GM19324 (cell line): ENCODE results near the gene JCAD.

ENCODE experiments used
- ATAC-seq: cut with Tn5 transposase; IDR thresholded peaks from one replicate; pipeline ENCODE4 v1.9.1; 2021; ENCODE audit warnings: mild to moderate bottlenecking, moderate library complexity; ENCODE audit not compliant: unreplicated experiment, low FRiP score

JCAD gene

DNA sequence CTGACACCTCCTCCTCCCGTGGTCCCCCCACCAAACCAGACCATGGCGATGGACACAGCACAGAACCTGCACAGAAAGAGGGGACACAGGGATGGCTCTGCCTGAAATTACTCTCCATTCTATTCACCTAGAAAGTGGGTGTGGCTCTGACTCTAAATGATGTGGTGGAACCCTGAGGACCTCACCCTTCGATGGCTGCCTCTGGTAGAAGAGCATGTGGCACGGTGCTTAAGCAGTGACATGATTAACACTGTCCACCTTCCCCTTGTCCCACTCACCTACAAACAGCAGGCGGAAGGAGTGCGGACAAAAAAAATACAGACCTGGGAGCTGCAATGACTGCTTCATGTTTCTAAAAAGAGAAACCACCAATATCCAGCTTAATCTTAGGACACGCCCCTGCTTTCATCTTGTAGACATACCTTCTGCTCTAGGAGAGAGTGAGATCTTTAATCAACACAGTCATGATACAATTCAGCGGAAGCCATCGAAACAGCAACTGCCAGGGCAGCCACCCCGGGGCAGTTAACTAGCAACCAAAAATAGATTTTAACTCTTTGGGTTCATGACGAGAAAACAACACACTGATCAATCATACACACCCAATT lies 11.4 kb downstream of the JCAD start:
- ATAC-seq: no peak

GRCh38 chr10:30047430-30047829 lies 12.0 kb downstream of the JCAD start:
- ATAC-seq: no peak

GRCh38 chr10:30046476-30046875 lies 12.9 kb downstream of the JCAD start:
- no peak for ATAC-seq

- no peak for ATAC-seq
These were observed 13.4 kb downstream of the JCAD start for GRCh38 chr10:30045961-30046360.

GRCh38 chr10:30043476-30044270 lies 15.7 kb downstream of the JCAD start:
- ATAC-seq: no peak

DNA sequence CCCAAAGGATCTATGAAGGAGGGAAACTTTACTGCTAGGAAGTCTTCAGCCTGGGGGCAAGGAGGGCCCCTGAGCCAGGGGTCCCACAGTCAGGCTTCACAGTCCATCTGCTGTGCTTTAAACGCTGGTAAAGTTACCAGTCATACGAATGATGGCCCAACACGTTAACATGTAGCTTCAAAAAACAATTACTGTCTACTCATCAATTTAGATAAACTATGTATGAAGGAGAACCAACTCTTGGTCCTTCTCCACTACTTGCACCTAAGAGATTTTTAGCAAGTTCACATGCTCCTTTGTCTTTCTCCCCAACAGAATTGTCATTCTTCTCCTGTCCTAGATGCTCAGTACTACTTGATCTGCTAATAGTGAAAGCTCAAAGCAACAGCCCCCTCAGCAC lies 16.6 kb downstream of the JCAD start:
- ATAC-seq: no peak

GRCh38 chr10:30041196-30042105 lies 17.9 kb downstream of the JCAD start:
- no peak for ATAC-seq

GRCh38 chr10:30040597-30040996 lies 18.8 kb downstream of the JCAD start:
- ATAC-seq: no peak

- ATAC-seq: no peak
These were observed 19.4 kb downstream of the JCAD start for GRCh38 chr10:30039988-30040387.

DNA sequence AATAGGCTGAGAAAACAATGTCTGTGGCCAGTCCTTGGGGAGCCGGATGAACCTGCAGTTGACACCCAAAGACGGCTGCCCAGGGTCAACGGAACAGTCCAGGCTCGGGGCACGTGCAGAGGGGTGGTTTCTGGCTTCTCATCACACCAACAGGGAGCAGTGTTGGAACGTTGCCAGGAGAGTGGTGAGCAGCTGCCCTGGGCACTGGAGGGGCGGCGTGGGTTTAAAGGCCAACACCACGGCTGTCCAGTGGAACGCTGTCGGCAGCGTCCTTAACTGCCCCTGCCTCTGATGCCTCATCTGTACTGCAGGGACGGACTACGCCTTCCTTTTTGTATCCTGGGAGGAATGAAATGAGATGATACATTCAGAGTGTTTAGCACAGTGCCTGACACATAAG lies 19.8 kb downstream of the JCAD start:
- ATAC-seq: no peak

DNA sequence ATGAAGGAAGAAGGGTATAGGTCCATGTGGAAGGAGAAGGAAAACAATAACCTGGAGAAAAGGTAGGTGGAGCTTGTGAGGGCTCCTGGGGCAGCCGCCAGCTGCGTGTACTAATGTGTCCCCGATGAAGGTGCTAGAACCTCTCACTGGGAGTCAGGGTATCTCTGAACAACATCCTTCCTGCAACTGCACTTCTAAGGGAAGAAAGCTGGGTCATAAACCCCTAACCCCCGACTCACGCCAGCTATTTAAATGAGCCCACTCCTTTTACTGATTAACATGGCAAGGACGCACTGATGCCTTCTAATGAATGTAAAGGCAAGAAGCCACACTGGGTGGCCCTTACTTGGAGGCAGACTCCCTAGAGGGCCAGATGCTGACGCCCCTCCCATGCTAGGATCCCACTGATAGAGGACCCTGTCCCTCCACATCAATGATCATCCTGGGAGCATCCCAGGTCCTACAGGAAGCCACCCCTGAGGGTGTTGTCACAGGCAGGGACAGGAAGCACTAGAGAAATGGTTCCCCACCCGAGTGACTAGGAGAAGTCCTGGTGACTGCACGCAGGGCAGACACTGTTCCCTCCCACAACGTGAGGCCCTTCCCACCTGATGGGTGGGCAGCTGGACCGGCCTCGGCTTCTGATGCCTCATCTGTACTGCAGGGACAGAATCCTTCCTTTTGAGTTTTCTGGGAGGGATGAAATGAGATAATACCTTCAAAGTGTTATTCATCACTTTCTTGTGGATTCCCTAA lies 20.4 kb downstream of the JCAD start:
- ATAC-seq: no peak

DNA sequence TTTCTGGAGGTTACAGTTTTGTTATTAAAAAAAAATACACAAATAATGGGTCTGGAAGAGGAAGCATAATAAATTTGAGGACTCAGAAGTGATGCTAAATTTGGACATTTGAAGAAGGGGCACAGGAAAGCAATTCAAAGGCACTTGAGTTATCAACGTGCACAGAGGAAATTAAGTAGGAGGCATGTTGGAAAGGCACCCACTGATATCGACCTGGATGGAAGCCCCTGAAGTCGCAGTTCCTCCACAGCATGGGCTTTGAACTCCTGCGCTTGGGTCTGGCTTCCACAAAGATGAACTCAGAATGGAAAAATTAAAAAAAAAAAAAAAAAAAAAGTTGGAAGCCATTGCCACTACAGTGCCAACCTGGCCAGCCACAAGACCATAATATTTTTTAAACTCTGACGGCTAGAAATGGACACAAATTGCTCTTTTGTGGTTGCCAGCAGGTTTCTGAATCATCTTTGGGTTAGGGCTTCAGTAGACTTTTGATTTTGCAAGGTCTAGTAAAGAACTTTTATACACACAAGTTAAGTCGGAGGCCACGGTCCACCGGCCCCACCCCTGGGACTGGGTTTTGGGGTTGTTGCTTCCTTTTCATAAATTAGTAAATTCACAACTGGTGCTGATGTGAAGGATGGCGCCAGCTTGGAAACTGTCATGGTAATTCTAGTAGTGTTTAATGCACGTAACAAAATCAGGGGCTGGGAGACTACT lies 21.6 kb downstream of the JCAD start:
- no peak for ATAC-seq

DNA sequence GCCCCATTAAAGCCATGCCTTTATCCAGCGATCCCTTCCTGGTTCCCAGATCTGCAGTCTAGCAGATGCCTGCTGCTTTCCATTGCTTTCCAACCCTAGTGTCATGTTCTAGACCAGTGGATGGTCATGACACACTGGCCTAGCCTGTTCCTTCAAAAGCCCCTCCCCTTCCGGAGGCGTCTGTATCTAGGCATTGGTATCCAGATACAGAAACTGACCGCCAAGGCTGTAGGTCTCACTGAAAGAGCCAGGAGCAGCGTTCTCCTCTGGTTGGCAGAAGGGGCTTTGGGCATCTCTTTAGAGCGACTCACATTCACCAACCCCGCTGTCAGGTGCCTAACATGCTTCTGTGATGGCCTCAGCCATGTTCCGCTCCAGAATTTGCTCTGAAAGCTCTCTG lies 22.6 kb downstream of the JCAD start:
- ATAC-seq: no peak

- ATAC-seq: no peak
These were observed 23.0 kb downstream of the JCAD start for GRCh38 chr10:30036341-30036740.

DNA sequence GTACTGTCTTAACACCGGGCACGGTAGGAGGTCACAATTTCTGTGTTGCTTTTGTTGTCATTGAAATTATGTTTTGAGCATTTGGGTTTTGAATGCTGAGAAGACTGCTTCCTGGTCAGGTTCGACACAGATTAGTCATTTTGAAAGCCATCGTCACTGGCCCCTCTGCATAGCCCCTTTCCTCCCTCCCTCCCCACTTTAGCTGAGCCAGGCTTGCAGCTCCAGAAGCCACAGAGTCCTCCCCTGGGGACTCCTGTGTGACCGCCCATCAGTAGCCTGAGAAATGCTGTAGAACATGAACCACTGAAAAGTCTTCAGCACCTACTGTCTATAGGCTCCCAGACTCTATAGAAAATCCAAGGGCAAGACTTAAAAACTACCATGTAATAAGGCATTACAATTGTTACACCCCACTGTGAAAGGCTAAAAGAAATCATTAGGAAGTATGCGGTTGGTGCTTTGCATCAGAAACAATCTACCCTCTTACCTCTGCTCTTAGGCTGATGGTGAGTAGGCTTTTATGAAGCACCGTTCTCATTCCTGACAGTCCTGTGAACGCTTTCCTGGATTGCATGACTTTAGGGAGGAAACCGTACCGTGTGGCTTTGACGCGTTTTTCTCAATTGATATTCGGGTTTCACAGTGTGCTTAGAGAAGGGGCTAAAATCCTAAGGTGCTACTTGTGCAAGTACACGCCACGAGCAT lies 24.8 kb downstream of the JCAD start:
- ATAC-seq: no peak

GRCh38 chr10:30032125-30032524 lies 27.3 kb downstream of the JCAD start:
- no peak for ATAC-seq

- ATAC-seq: no peak
These were observed 29.5 kb downstream of the JCAD start for GRCh38 chr10:30029872-30030256.

GRCh38 chr10:30029164-30029871 lies 30.1 kb downstream of the JCAD start:
- ATAC-seq: no peak

DNA sequence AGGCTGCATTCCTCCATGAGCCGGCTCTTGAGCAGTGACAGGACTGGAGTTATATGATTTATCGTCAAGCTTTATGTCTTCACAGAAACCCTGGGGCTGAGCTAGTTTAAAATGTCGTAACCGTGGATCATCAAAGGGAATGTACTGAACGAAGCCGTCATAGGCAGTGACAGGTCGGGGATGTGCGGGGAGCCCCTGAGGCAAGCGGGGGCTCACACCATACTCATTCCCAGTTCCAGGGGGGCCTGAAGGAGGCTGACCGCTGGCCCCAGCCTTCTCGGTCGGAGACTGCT lies 30.7 kb downstream of the JCAD start:
- ATAC-seq: no peak
